Type B pancreatic cell (in vitro differentiated cells): Measurements from ENCODE around the gene PDE9A. TPM values are rescaled to one million over a fixed set of nuclear protein-coding genes. Genes with fewer than 3 reads are reported as not detected.

Experiments
- DNase-seq: peaks from one replicate; pipeline ENCODE4 v3.0.0; 2021; ENCODE audit warnings: mixed read lengths; ENCODE audit not compliant: unreplicated experiment; ENCODE audit errors: extremely low spot score
- H3K27ac Mint-ChIP-seq: 2 replicates; pipeline ENCODE4 v1.8.0; 2021; ENCODE audit warnings: mild to moderate bottlenecking, mixed read lengths
- H3K27me3 Mint-ChIP-seq: 2 replicates; pipeline ENCODE4 v1.8.0; 2021; ENCODE audit warnings: mixed read lengths
- H3K36me3 Mint-ChIP-seq: 2 replicates; pipeline ENCODE4 v1.8.0; 2021; ENCODE audit warnings: mixed read lengths
- H3K4me1 Mint-ChIP-seq: one replicate; pipeline ENCODE4 v1.8.0; 2021; ENCODE audit warnings: mixed read lengths; ENCODE audit not compliant: unreplicated experiment
- H3K4me3 Mint-ChIP-seq: 2 replicates; pipeline ENCODE4 v1.8.0; 2021; ENCODE audit warnings: mild to moderate bottlenecking, mixed read lengths
- H3K9me3 Mint-ChIP-seq: 2 replicates; pipeline ENCODE4 v1.8.0; 2021; ENCODE audit warnings: mixed read lengths
- CTCF ChIP-seq: fragments of 200-600 bp; sonication (generic); conservative IDR thresholded peaks from 2 replicates; pipeline ENCODE4 v1.5.0; 2021; ENCODE audit warnings: antibody characterized with exemption, mild to moderate bottlenecking
- total RNA-seq: library from RNA; stranded (reverse); gene quantifications from 2 replicates; pipeline ENCODE4 v1.2.1, GENCODE V29; 2021; ENCODE audit warnings: low replicate concordance

PDE9A gene
- total RNA-seq, 1 donor from 2014 or later = 18.6 TPM

- Mint-ChIP-seq H3K9me3 (no peaks in the 10 kb centered on the region), H3K27me3 (peaks cover 5% of the 10 kb centered on the region), H3K4me1 (peaks cover 15% of the 10 kb centered on the region), H3K36me3 (peaks cover 8% of the 10 kb centered on the region), H3K4me3 (no peak overlapping the region), H3K27ac (no peak overlapping the region)
- no peak for TF ChIP-seq CTCF
- DNase-seq = no peak
These were observed 8.4 kb downstream of the PDE9A start for GRCh38 chr21:42661688-42662429.

- H3K36me3 Mint-ChIP-seq = peaks cover 8% of the 10 kb centered on the region
- DNase-seq = no peak
- H3K27ac Mint-ChIP-seq = no peak overlapping the region
- peaks cover 5% of the 10 kb centered on the region for H3K27me3 Mint-ChIP-seq
- H3K4me1 Mint-ChIP-seq = peaks cover 16% of the 10 kb centered on the region
- TF ChIP-seq CTCF = no peak
- H3K9me3 Mint-ChIP-seq = no peaks in the 10 kb centered on the region
- no peak overlapping the region for H3K4me3 Mint-ChIP-seq
These were observed 9.2 kb downstream of the PDE9A start for GRCh38 chr21:42662430-42663199.

- Mint-ChIP-seq H3K4me1 (peaks cover 20% of the 10 kb centered on the region), H3K9me3 (no peaks in the 10 kb centered on the region), H3K4me3 (no peak overlapping the region), H3K27me3 (peaks cover 5% of the 10 kb centered on the region), H3K27ac (no peak overlapping the region), H3K36me3 (peaks cover 8% of the 10 kb centered on the region)
- no peak for DNase-seq
- TF ChIP-seq CTCF = no peak
These were observed 9.9 kb downstream of the PDE9A start for GRCh38 chr21:42663200-42663750.

GRCh38 chr21:42663860-42664535 lies 10.6 kb downstream of the PDE9A start:
- Mint-ChIP-seq H3K4me3 (no peak overlapping the region), H3K9me3 (no peaks in the 10 kb centered on the region), H3K27ac (no peak overlapping the region), H3K36me3 (peaks cover 8% of the 10 kb centered on the region), H3K4me1 (peaks cover 23% of the 10 kb centered on the region), H3K27me3 (peaks cover 6% of the 10 kb centered on the region)
- TF ChIP-seq CTCF = no peak
- no peak for DNase-seq

GRCh38 chr21:42664614-42665013 lies 11.2 kb downstream of the PDE9A start:
- Mint-ChIP-seq H3K27ac (no peak overlapping the region), H3K4me1 (peaks cover 27% of the 10 kb centered on the region), H3K27me3 (peaks cover 9% of the 10 kb centered on the region), H3K9me3 (no peaks in the 10 kb centered on the region), H3K4me3 (no peak overlapping the region), H3K36me3 (peaks cover 8% of the 10 kb centered on the region)
- no peak for TF ChIP-seq CTCF
- DNase-seq = no peak
